Stimulated activated CD8-positive, alpha-beta memory T cell treated with anti-CD3 and anti-CD28 coated beads, Interleukin-4, amount 100 ng/mL, for 1 hour (primary cell): ENCODE measurements around the gene THSD1.
"Not testable (repeated sequence)": the region's sequence is repeated elsewhere in the genome, so short reads cannot be mapped to it uniquely, and the experiment has no call there.

Experiments used
- DNase-seq, 2 donors: peaks; one replicate each; pipeline ENCODE4 v3.0.0-alpha.2; 2020; ENCODE audit warnings: low read depth in 2 of 2, low spot score in 1 of 2

THSD1 gene

GRCh38 chr13:52408071-52408658 lies 2.2 kb upstream of the THSD1 start:
- DNase-seq = not testable (repeated sequence)

- not testable (repeated sequence) for DNase-seq
Observed at GRCh38 chr13:52407436-52407835, 1.5 kb upstream of the THSD1 start.

- no peak for DNase-seq
Observed at GRCh38 chr13:52406629-52407028, 657 bp upstream of the THSD1 start.

GRCh38 chr13:52405369-52405766 lies 604 bp downstream of the THSD1 start:
- DNase-seq = no peak

GRCh38 chr13:52399708-52400107 lies 6.3 kb downstream of the THSD1 start:
- no peak for DNase-seq

- DNase-seq = no peak
Observed at GRCh38 chr13:52399046-52399445, 6.9 kb downstream of the THSD1 start.

- no peak for DNase-seq
Observed at GRCh38 chr13:52395704-52396103, 10.3 kb downstream of the THSD1 start.

GRCh38 chr13:52394586-52394985 lies 11.4 kb downstream of the THSD1 start:
- no peak for DNase-seq

- no peak for DNase-seq
Observed at GRCh38 chr13:52393572-52394357, 12.2 kb downstream of the THSD1 start.

- DNase-seq = no peak
Observed at GRCh38 chr13:52387721-52388120, 18.3 kb downstream of the THSD1 start.

GRCh38 chr13:52385870-52386269 lies 20.1 kb downstream of the THSD1 start:
- no peak for DNase-seq

- DNase-seq = no peak
Observed at GRCh38 chr13:52383366-52383765, 22.6 kb downstream of the THSD1 start.

- no peak for DNase-seq
Observed at GRCh38 chr13:52378312-52378711, 27.7 kb downstream of the THSD1 start.

- no peak for DNase-seq
Observed at GRCh38 chr13:52377898-52378297, 28.1 kb downstream of the THSD1 start.

GRCh38 chr13:52374873-52375411 lies 31.0 kb downstream of the THSD1 start:
- DNase-seq = no peak

GRCh38 chr13:52374389-52374788 lies 31.6 kb downstream of the THSD1 start:
- DNase-seq = no peak

- DNase-seq = not testable (repeated sequence)
Observed at GRCh38 chr13:52373277-52373676, 32.7 kb downstream of the THSD1 start.

GRCh38 chr13:52371736-52372247 lies 34.2 kb downstream of the THSD1 start:
- DNase-seq = no peak

- no peak for DNase-seq
Observed at GRCh38 chr13:52366291-52366690, 39.7 kb downstream of the THSD1 start.

GRCh38 chr13:52362169-52362887 lies 43.6 kb downstream of the THSD1 start:
- not testable (repeated sequence) for DNase-seq

GRCh38 chr13:52361225-52361624 lies 44.7 kb downstream of the THSD1 start:
- DNase-seq = no peak

GRCh38 chr13:52359534-52359933 lies 46.4 kb downstream of the THSD1 start:
- DNase-seq = no peak
